SK-N-SH (cell line): ENCODE measurements around the gene RAPGEF2. TPM values are rescaled to one million over a fixed set of nuclear protein-coding genes. Genes with fewer than 3 reads are reported as not detected.

Experiments
- CTCF ChIA-PET: fragments of 300-600, 350-600 bp; formaldehyde crosslinking; extraction: SDS; loops from one replicate; lab custom pipeline; 2021; lab: Yijun Ruan, JAX
- POLR2A ChIA-PET: fragments of 350-600 bp; sonication (Branson Sonifier 250); formaldehyde crosslinking; extraction: SDS; loops from one replicate; lab custom pipeline; 2020; ENCODE audit warnings: antibody characterized with exemption, inconsistent platforms; lab: Yijun Ruan, JAX
- DNase-seq: peaks from one replicate; pipeline ENCODE4 v3.0.0; 2012
- H2AFZ ChIP-seq: fragments of 200-600 bp; sonication (generic); 2 replicates; pipeline ENCODE4 v1.8.1; 2016; ENCODE audit warnings: antibody characterized with exemption, mild to moderate bottlenecking, low read depth
- H3F3A ChIP-seq: fragments of 200-600 bp; sonication (generic); replicated peaks from 2 replicates; pipeline ENCODE3; 2016; ENCODE audit warnings: antibody characterized with exemption, mild to moderate bottlenecking; ENCODE audit not compliant: insufficient read depth
- H3K27ac ChIP-seq, 2 experiments: fragments of 200-500 bp in 1 of 2; fragments of 200-600 bp in 1 of 2; sonication (Bioruptor generic) in 1 of 2; sonication (generic), shearing (Covaris generic) in 1 of 2; 2 replicates each; pipeline versions ENCODE4 v1.5.1 to v1.6.1; 2014 to 2016; ENCODE audit warnings: low read depth in 2 of 2, inconsistent platforms in 1 of 2, low read length in 1 of 2, mild to moderate bottlenecking in 1 of 2, mixed read lengths in 1 of 2
- H3K27me3 ChIP-seq: fragments of 200-600 bp; sonication (generic), shearing (Covaris generic); 2 replicates; pipeline ENCODE4 v1.6.1; 2016; ENCODE audit warnings: mixed run types; ENCODE audit not compliant: insufficient read depth
- H3K36me3 ChIP-seq, 2 experiments: fragments of 200-500 bp in 1 of 2; fragments of 200-600 bp in 1 of 2; sonication (Bioruptor generic) in 1 of 2; sonication (generic) in 1 of 2; replicated peaks in 1 of 2; 2 replicates each; pipeline versions ENCODE3 to v1.5.1; 2014 to 2016; ENCODE audit warnings: low read length in 1 of 2, mild to moderate bottlenecking in 1 of 2; ENCODE audit not compliant: insufficient read depth in 2 of 2, control insufficient read depth in 1 of 2
- H3K4me1 ChIP-seq, 2 experiments: fragments of 200-500 bp in 1 of 2; fragments of 200-600 bp in 1 of 2; sonication (Bioruptor generic) in 1 of 2; sonication (generic), shearing (Covaris generic) in 1 of 2; 2 replicates each; pipeline versions ENCODE4 v1.5.1 to v1.6.1; 2014 to 2016; ENCODE audit warnings: low read depth in 1 of 2, low read length in 1 of 2, mixed run types in 1 of 2; ENCODE audit not compliant: insufficient read depth in 2 of 2, control insufficient read depth in 1 of 2
- H3K4me2 ChIP-seq: fragments of 200-600 bp; sonication (generic), shearing (Covaris generic); 2 replicates; pipeline ENCODE4 v1.6.1; 2017; ENCODE audit warnings: mixed run types
- H3K4me3 ChIP-seq, 2 experiments: fragments of 200-500 bp in 1 of 2; fragments of 200-600 bp in 1 of 2; sonication (Bioruptor generic) in 1 of 2; sonication (generic), shearing (Covaris generic) in 1 of 2; 2 replicates each; pipeline versions ENCODE4 v1.5.1 to v1.8.1; 2014 to 2016; ENCODE audit warnings: low read depth in 2 of 2, inconsistent platforms in 1 of 2, low read length in 1 of 2, mild to moderate bottlenecking in 1 of 2, mixed read lengths in 1 of 2, moderate library complexity in 1 of 2
- H3K79me2 ChIP-seq: fragments of 200-600 bp; sonication (generic); 2 replicates; pipeline ENCODE4 v1.8.1; 2017; ENCODE audit warnings: mild to moderate bottlenecking; ENCODE audit not compliant: insufficient read depth
- H3K9ac ChIP-seq: fragments of 200-600 bp; sonication (generic); 2 replicates; pipeline ENCODE4 v1.6.1; 2017; ENCODE audit warnings: mixed run types
- H3K9me2 ChIP-seq: fragments of 200-600 bp; sonication (generic); 2 replicates; pipeline ENCODE4 v1.6.1; 2017; ENCODE audit warnings: mixed run types
- H3K9me3 ChIP-seq: fragments of 200-600 bp; sonication (generic); 2 replicates; pipeline ENCODE4 v1.6.1; 2017; ENCODE audit warnings: mixed run types, mild to moderate bottlenecking, moderate library complexity
- H4K20me1 ChIP-seq: fragments of 200-600 bp; sonication (generic); 2 replicates; pipeline ENCODE4 v1.6.1; 2017; ENCODE audit warnings: mild to moderate bottlenecking, mixed run types; ENCODE audit not compliant: insufficient read depth
- CTCF ChIP-seq: fragments of 200-600 bp; sonication (generic); IDR thresholded peaks from 2 replicates; pipeline ENCODE4 v1.6.1; 2017; ENCODE audit warnings: antibody characterized with exemption, mild to moderate bottlenecking, moderate library complexity
- ELF1 ChIP-seq: IDR thresholded peaks from 2 replicates; pipeline ENCODE4 v1.4.0; 2012
- EP300 ChIP-seq, 2 experiments: IDR thresholded peaks; 2 replicates each; pipeline versions ENCODE4 v1.4.0 to v1.6.1; 2012; ENCODE audit warnings: borderline replicate concordance in 1 of 2, low read depth in 1 of 2, low read length in 1 of 2
- GABPA ChIP-seq: IDR thresholded peaks from 2 replicates; pipeline ENCODE4 v1.4.0; 2012; ENCODE audit warnings: low read depth, mild to moderate bottlenecking
- GATA2 ChIP-seq: sonication (generic); formaldehyde crosslinking; IDR thresholded peaks from 2 replicates; pipeline ENCODE4 v1.5.0; 2020; ENCODE audit warnings: mild to moderate bottlenecking, missing genetic modification reagents
- IRF3 ChIP-seq: fragments of 150-350 bp; IDR thresholded peaks from 2 replicates; pipeline ENCODE4 v1.6.1; 2016; ENCODE audit warnings: mild to moderate bottlenecking, low read depth, low read length
- JUND ChIP-seq: IDR thresholded peaks from 2 replicates; pipeline ENCODE4 v1.4.0; 2012
- MEF2A ChIP-seq: IDR thresholded peaks from 2 replicates; pipeline ENCODE4 v1.4.0; 2012; ENCODE audit warnings: low read depth, borderline replicate concordance
- NFIC ChIP-seq: IDR thresholded peaks from 2 replicates; pipeline ENCODE4 v1.4.0; 2012; ENCODE audit warnings: borderline replicate concordance
- NRF1 ChIP-seq: IDR thresholded peaks from 2 replicates; pipeline ENCODE4 v1.6.1; 2012; ENCODE audit warnings: low read depth, mild to moderate bottlenecking, low read length
- PBX3 ChIP-seq: IDR thresholded peaks from 2 replicates; pipeline ENCODE4; 2012
- POLR2AphosphoS5 ChIP-seq: IDR thresholded peaks from 2 replicates; pipeline ENCODE4 v1.6.1; 2012; ENCODE audit warnings: low read depth, low read length
- RXRA ChIP-seq: IDR thresholded peaks from 2 replicates; pipeline ENCODE4 v1.4.0; 2012; ENCODE audit warnings: low read depth, mild to moderate bottlenecking, borderline replicate concordance
- SIN3A ChIP-seq: IDR thresholded peaks from 2 replicates; pipeline ENCODE4 v1.6.1; 2012; ENCODE audit warnings: low read depth, mild to moderate bottlenecking, low read length, moderate library complexity, borderline replicate concordance
- SMC3 ChIP-seq: IDR thresholded peaks from 2 replicates; pipeline ENCODE4 v1.6.1; 2012; ENCODE audit warnings: low read depth, low read length, improper control_type of control experiment
- TAF1 ChIP-seq: IDR thresholded peaks from 2 replicates; pipeline ENCODE4 v1.6.1; 2012; ENCODE audit warnings: low read depth, mild to moderate bottlenecking, low read length, moderate library complexity, borderline replicate concordance
- TEAD4 ChIP-seq: IDR thresholded peaks from 2 replicates; pipeline ENCODE4 v1.4.0; 2012; ENCODE audit warnings: mild to moderate bottlenecking, borderline replicate concordance; ENCODE audit not compliant: insufficient read depth
- YY1 ChIP-seq: IDR thresholded peaks from 2 replicates; pipeline ENCODE4 v1.4.0; 2012; ENCODE audit warnings: low read depth, mild to moderate bottlenecking
- ZBTB33 ChIP-seq: IDR thresholded peaks from 2 replicates; pipeline ENCODE4 v1.4.0; 2012; ENCODE audit warnings: low read depth, borderline replicate concordance
- WGBS: methylation state at CpG from one replicate; pipeline ENCODE4 v1.1.6; 2017; ENCODE audit warnings: low lambda C conversion rate; 5-methylcytosine and 5-hydroxymethylcytosine counted together
- polyA plus RNA-seq, 3 experiments: library from polyadenylated mRNA; depleted of rRNA; stranded (reverse); fragments of >200 nt; gene quantifications; 2 replicates each; pipeline ENCODE4 v1.2.3, GENCODE V29; 2012

Gene RAPGEF2
- polyA plus RNA-seq, 1 of the 3 experiments (the other 2 are of a cell fraction), result 19.2 TPM

- POLR2A ChIA-PET, result no interaction called here
These were observed 264.9 kb downstream of the RAPGEF2 start for GRCh38 chr4:159367781-159368080.

GRCh38 chr4:159368320-159368719 lies 265.4 kb downstream of the RAPGEF2 start:
- Histone ChIP-seq H4K20me1 (no peaks in the 10 kb centered on the region), H3K9me3 (no peaks in the 10 kb centered on the region), H2AFZ (no peak overlapping the region), H3K27ac (no peak overlapping the region), H3K9me2 (no peaks in the 10 kb centered on the region), H3F3A (no peaks in the 10 kb centered on the region), H3K36me3 (peaks cover 0 to 8% of the 10 kb centered on the region in 2 experiments), H3K4me3 (no peak overlapping the region), H3K79me2 (no peaks in the 10 kb centered on the region), H3K4me1 (no peaks in the 10 kb centered on the region; a peak in 1 of 4 replicates), H3K27me3 (no peaks in the 10 kb centered on the region), H3K4me2 (no peak overlapping the region), H3K9ac (no peak overlapping the region)
- ChIA-PET POLR2A (no interaction called here), CTCF (no interaction called here)
- TF ChIP-seq TAF1 (no peak), POLR2AphosphoS5 (no peak), MEF2A (no peak), YY1 (no peak), EP300 (IDR thresholded peaks at IDR 0.05; ENCODE audit: borderline replicate concordance in 1 of 2, low read depth in 1 of 2, low read length in 1 of 2) (no peak), NFIC (no peak), NRF1 (no peak), GATA2 (CRISPR knock-in tag) (no peak), IRF3 (no peak), ZBTB33 (no peak)
- no peak for DNase-seq
- 100% methylated on average over 2 of the region's 2 CpGs for WGBS

More at GRCh38 chr4:159367781-159368080, 264.9 kb downstream of the RAPGEF2 start:
- Histone ChIP-seq H3K79me2 (no peaks in the 10 kb centered on the region), H3K27me3 (no peaks in the 10 kb centered on the region), H3F3A (no peaks in the 10 kb centered on the region), H2AFZ (no peak overlapping the region), H3K9me2 (no peaks in the 10 kb centered on the region), H3K36me3 (peaks cover 0 to 12% of the 10 kb centered on the region in 2 experiments), H3K4me3 (no peak overlapping the region), H3K27ac (no peak overlapping the region), H3K4me1 (no peaks in the 10 kb centered on the region; a peak in 1 of 4 replicates), H3K9ac (no peak overlapping the region), H4K20me1 (no peaks in the 10 kb centered on the region), H3K4me2 (no peak overlapping the region), H3K9me3 (no peaks in the 10 kb centered on the region)
- CTCF ChIA-PET, result no interaction called here
- WGBS, result 100% methylated on average over 2 of the region's 2 CpGs
- DNase-seq, result no peak
- TF ChIP-seq RXRA, result no peak
- no peak for TF ChIP-seq SMC3
- no peak for TF ChIP-seq SIN3A
- no peak for TF ChIP-seq PBX3
- TF ChIP-seq JUND, result no peak
- no peak for TF ChIP-seq NRF1
- no peak for TF ChIP-seq GATA2 (CRISPR knock-in tag)
- no peak for TF ChIP-seq GABPA
- no peak for TF ChIP-seq ELF1
- TF ChIP-seq CTCF, result no peak
- TF ChIP-seq TEAD4, result no peak
- TF ChIP-seq MEF2A, result no peak
- no peak for TF ChIP-seq EP300 (IDR thresholded peaks at IDR 0.05; ENCODE audit: borderline replicate concordance in 1 of 2, low read depth in 1 of 2, low read length in 1 of 2)
